ENCODE results near the gene UBQLNL. TPM values are rescaled to one million over a fixed set of nuclear protein-coding genes. Genes with fewer than 3 reads are reported as not detected.

The UBQLNL gene
- total RNA-seq, 1 donor = 0.36 TPM

GRCh38 chr11:5507177-5507932 lies 9.1 kb downstream of the UBQLNL start:
- no peaks in the 10 kb centered on the region for H3K36me3 ChIP-seq (ENCODE audit: insufficient read depth, low read length)
- no peak overlapping the region for H3K4me2 ChIP-seq (ENCODE audit: insufficient read depth, low read length)
- no peaks in the 10 kb centered on the region for H3K79me2 ChIP-seq (ENCODE audit: insufficient read depth, low read length)
- DNase-seq (ENCODE audit: insufficient read length, low spot score, missing footprints) = no peak
- no peaks in the 10 kb centered on the region for H3K4me1 ChIP-seq (ENCODE audit: insufficient read depth, low read length)
- no peak overlapping the region for H2AFZ ChIP-seq (ENCODE audit: low read length)
- TF ChIP-seq CTCF (IDR thresholded peaks at IDR 0.05; ENCODE audit: extremely low read depth, low read depth, low read length) = no peak
- no peak overlapping the region for H3K27ac ChIP-seq (ENCODE audit: low read depth, low read length)
- no peaks in the 10 kb centered on the region for H3K9me3 ChIP-seq (ENCODE audit: low read depth, low read length)
- H4K20me1 ChIP-seq (ENCODE audit: insufficient read depth, low read length) = no peaks in the 10 kb centered on the region
- H3K27me3 ChIP-seq (ENCODE audit: insufficient read depth, low read length) = no peaks in the 10 kb centered on the region
- H3K4me3 ChIP-seq (ENCODE audit: insufficient read depth, low read length) = no peak overlapping the region

DNA sequence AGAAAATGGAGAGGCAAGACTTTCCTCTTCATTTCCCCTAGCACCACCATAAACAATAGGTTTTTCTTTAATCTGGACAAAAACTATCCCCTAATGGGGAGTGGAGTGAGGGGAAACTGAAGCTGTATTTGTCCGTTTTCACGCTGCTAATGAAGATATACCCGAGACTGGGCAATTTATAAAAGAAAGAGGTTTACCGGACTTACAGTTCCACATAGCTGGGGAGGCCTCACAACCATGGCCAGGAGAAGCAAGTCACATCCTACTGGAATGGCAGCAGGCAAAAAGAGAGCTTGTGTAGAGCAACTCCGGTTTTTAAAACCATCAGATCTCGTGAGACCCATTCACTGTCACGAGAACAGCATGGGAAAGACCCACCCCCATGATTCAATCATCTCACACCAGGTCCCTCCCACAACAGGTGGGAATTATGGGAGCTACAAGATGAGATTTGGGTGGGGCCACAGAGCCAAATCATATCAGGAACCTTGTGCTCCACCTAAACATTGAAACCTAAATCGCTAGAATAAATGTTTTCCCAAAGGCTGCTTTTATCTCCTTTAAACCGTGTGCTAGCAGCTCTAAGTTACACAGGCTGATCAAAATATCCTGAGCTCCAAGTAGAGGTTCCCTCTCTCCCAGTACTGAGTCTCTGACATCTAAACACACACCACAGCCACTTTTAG lies 11.0 kb downstream of the UBQLNL start:
- Histone ChIP-seq H3K9me3 (ENCODE audit: low read depth, low read length) (no peaks in the 10 kb centered on the region), H3K36me3 (ENCODE audit: insufficient read depth, low read length) (no peaks in the 10 kb centered on the region), H4K20me1 (ENCODE audit: insufficient read depth, low read length) (no peaks in the 10 kb centered on the region), H3K27ac (ENCODE audit: low read depth, low read length) (no peak overlapping the region), H3K4me2 (ENCODE audit: insufficient read depth, low read length) (no peak overlapping the region), H3K79me2 (ENCODE audit: insufficient read depth, low read length) (no peaks in the 10 kb centered on the region), H3K27me3 (ENCODE audit: insufficient read depth, low read length) (no peaks in the 10 kb centered on the region), H3K4me1 (ENCODE audit: insufficient read depth, low read length) (no peaks in the 10 kb centered on the region), H2AFZ (ENCODE audit: low read length) (no peak overlapping the region), H3K4me3 (ENCODE audit: insufficient read depth, low read length) (no peak overlapping the region)
- TF ChIP-seq CTCF (IDR thresholded peaks at IDR 0.05; ENCODE audit: extremely low read depth, low read depth, low read length) = no peak
- no peak for DNase-seq (ENCODE audit: insufficient read length, low spot score, missing footprints)

- Histone ChIP-seq H3K4me2 (ENCODE audit: insufficient read depth, low read length) (no peak overlapping the region), H2AFZ (ENCODE audit: low read length) (no peak overlapping the region), H3K27ac (ENCODE audit: low read depth, low read length) (no peak overlapping the region), H3K9me3 (ENCODE audit: low read depth, low read length) (no peaks in the 10 kb centered on the region), H3K27me3 (ENCODE audit: insufficient read depth, low read length) (no peaks in the 10 kb centered on the region), H4K20me1 (ENCODE audit: insufficient read depth, low read length) (no peaks in the 10 kb centered on the region), H3K36me3 (ENCODE audit: insufficient read depth, low read length) (no peaks in the 10 kb centered on the region), H3K4me3 (ENCODE audit: insufficient read depth, low read length) (no peak overlapping the region), H3K79me2 (ENCODE audit: insufficient read depth, low read length) (no peaks in the 10 kb centered on the region), H3K4me1 (ENCODE audit: insufficient read depth, low read length) (no peaks in the 10 kb centered on the region)
- DNase-seq (ENCODE audit: insufficient read length, low spot score, missing footprints) = no peak
- TF ChIP-seq CTCF (IDR thresholded peaks at IDR 0.05; ENCODE audit: extremely low read depth, low read depth, low read length) = no peak
These were observed 12.0 kb downstream of the UBQLNL start for GRCh38 chr11:5504403-5504921.

DNA sequence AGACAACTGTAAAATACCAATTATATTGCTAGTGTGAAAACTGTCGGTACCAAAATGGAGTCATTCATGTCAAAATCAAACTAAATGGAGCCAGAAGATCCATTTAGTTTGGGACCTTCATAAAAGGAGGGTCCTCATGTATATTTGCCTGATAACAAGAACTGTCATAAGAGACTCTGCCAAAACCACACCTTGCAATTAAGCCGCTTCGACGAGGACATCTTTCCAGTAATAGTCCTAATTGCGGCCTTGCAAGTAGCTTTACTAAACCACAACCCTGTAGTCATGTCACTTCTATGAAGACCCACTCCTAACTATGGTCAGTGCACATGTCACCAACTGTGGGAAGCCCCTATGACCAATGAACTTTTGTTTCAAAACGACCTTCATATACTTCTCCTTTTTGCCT lies 16.1 kb downstream of the UBQLNL start:
- DNase-seq (ENCODE audit: insufficient read length, low spot score, missing footprints) = no peak
- Histone ChIP-seq H3K27ac (ENCODE audit: low read depth, low read length) (no peak overlapping the region), H3K4me3 (ENCODE audit: insufficient read depth, low read length) (no peak overlapping the region), H2AFZ (ENCODE audit: low read length) (no peak overlapping the region), H3K9me3 (ENCODE audit: low read depth, low read length) (no peaks in the 10 kb centered on the region), H3K4me2 (ENCODE audit: insufficient read depth, low read length) (no peak overlapping the region), H3K4me1 (ENCODE audit: insufficient read depth, low read length) (no peaks in the 10 kb centered on the region), H3K27me3 (ENCODE audit: insufficient read depth, low read length) (no peaks in the 10 kb centered on the region), H3K79me2 (ENCODE audit: insufficient read depth, low read length) (no peaks in the 10 kb centered on the region), H3K36me3 (ENCODE audit: insufficient read depth, low read length) (no peaks in the 10 kb centered on the region), H4K20me1 (ENCODE audit: insufficient read depth, low read length) (no peaks in the 10 kb centered on the region)
- no peak for TF ChIP-seq CTCF (IDR thresholded peaks at IDR 0.05; ENCODE audit: extremely low read depth, low read depth, low read length)

All from osteoblast (primary cell).